Spleen (tissue), 11 donors: ENCODE results near the gene CXorf38. TPM values are rescaled to one million over a fixed set of nuclear protein-coding genes. Genes with fewer than 3 reads are reported as not detected.
"Not testable (repeated sequence)": the region's sequence is repeated elsewhere in the genome, so short reads cannot be mapped to it uniquely, and the experiment has no call there.

Experiments used
- DNase-seq: peaks from one replicate; pipeline ENCODE4 v3.0.0-alpha.2; 2020
- H3K27ac ChIP-seq, 8 donors: fragments of 200-600 bp; sonication (generic) in 7 of 8; 1 replicate in 4 of 8; 2 replicates in 4 of 8; pipeline versions ENCODE4 v1.5.0 to v1.8.0; 2016 to 2021; ENCODE audit warnings: inconsistent platforms in 4 of 8, mild to moderate bottlenecking in 4 of 8, moderate library complexity in 1 of 8
- H3K27me3 ChIP-seq, 7 donors: fragments of 200-600 bp; sonication (generic) in 6 of 7; replicated peaks in 1 of 7; 1 replicate in 4 of 7; 2 replicates in 3 of 7; pipeline versions ENCODE4 v1.5.0 to v1.8.0; 2016 to 2021; ENCODE audit warnings: inconsistent platforms in 3 of 7, mild to moderate bottlenecking in 1 of 7
- H3K36me3 ChIP-seq, 6 donors: fragments of 200-600 bp; sonication (generic) in 5 of 6; 1 replicate in 4 of 6; 2 replicates in 2 of 6; pipeline versions ENCODE4 v1.5.0 to v1.8.0; 2016 to 2021; ENCODE audit warnings: inconsistent platforms in 2 of 6
- H3K4me1 ChIP-seq, 6 donors: fragments of 200-600 bp; sonication (generic) in 5 of 6; 1 replicate in 3 of 6; 2 replicates in 3 of 6; pipeline versions ENCODE4 v1.5.0 to v1.8.0; 2016 to 2021; ENCODE audit warnings: inconsistent platforms in 3 of 6
- H3K4me3 ChIP-seq, 8 donors: fragments of 200-600 bp; sonication (generic) in 7 of 8; 1 replicate in 4 of 8; 2 replicates in 4 of 8; pipeline versions ENCODE4 v1.5.0 to v1.8.0; 2016 to 2021; ENCODE audit warnings: inconsistent platforms in 4 of 8, mild to moderate bottlenecking in 4 of 8, moderate library complexity in 2 of 8
- H3K9me3 ChIP-seq, 8 donors: fragments of 200-600 bp; sonication (generic) in 7 of 8; 1 replicate in 4 of 8; 2 replicates in 4 of 8; pipeline versions ENCODE4 v1.5.0 to v1.8.0; 2016 to 2021; ENCODE audit warnings: inconsistent platforms in 4 of 8
- CTCF ChIP-seq, 11 experiments: fragments of 200-600 bp in 7 of 11; fragments of 450-650 bp in 4 of 11; sonication (generic) in 4 of 11; IDR thresholded peaks in 8 of 11; conservative IDR thresholded peaks in 3 of 11; 1 replicate in 7 of 11; 2 replicates in 4 of 11; pipeline versions ENCODE4 v1.4.0 to v1.8.0; 2016 to 2021; ENCODE audit warnings: antibody characterized with exemption in 11 of 11, inconsistent platforms in 4 of 11, mild to moderate bottlenecking in 1 of 11
- POLR2A ChIP-seq, 3 donors: fragments of 450-650 bp; IDR thresholded peaks; one replicate each; pipeline ENCODE4 v1.5.1; 2017; ENCODE audit warnings: antibody characterized with exemption in 3 of 3, mild to moderate bottlenecking in 1 of 3
- POLR2AphosphoS5 ChIP-seq, 3 donors: sonication (generic); formaldehyde crosslinking; IDR thresholded peaks; one replicate each; pipeline ENCODE4 v1.5.1; 2017; ENCODE audit warnings: antibody characterized with exemption in 3 of 3
- WGBS, 5 donors: extraction: QIAGEN DNeasy Blood & Tissue Kit in 3 of 5; methylation state at CpG; one replicate each; pipeline versions ENCODE4 v1.1.5 to v1.1.7; 2013 to 2018; 5-methylcytosine and 5-hydroxymethylcytosine counted together
- intact Hi-C: fragments of 100-400 bp; cut with DNase I; formaldehyde crosslinking; loops from one replicate; pipeline ENCODE4 v1.15.0; 2023; ENCODE audit warnings: low total_unique reads
- polyA plus RNA-seq, 3 donors: library from polyadenylated mRNA; stranded (reverse); fragments of 200-250 nt; gene quantifications; one replicate each; pipeline ENCODE4 v1.2.1, GENCODE V29; 2013
- total RNA-seq, 7 donors: library from RNA; depleted of rRNA in 3 of 7; stranded (reverse); fragments of >200 nt in 3 of 7; fragmentation: NEBNext Ultra II Directional in 4 of 7; extraction: Animal tissue kit (Norgen Biotek cat#: 25700) in 4 of 7; gene quantifications; one replicate each; pipeline versions ENCODE4 v1.1.0 to v1.2.1, GENCODE V29; 2016 to 2021
- donor health status: healthy with polysubstance abuse.
- donor health status: DM: no; HTN: no; CAD: no; lungs with moderate emphysema.
- donor health status: DM: no; HTN: no; CAD: no.
- donor health status: Bipolar disorder and iron deficiency.
- donor health status: healthy.
- donor health status: DM: no; HTN: no; CAD: no.
- donor health status: DM: yes; HTN: yes; CAD: no.

The CXorf38 gene
- total and polyA plus RNA-seq, 10 donors: 9.4 to 35.1 (median 27.7) TPM

GRCh38 chrX:40612511-40612910 lies 34.9 kb downstream of the CXorf38 start:
- Histone ChIP-seq H3K36me3 (no peaks in the 10 kb centered on the region), H3K27ac (no peak overlapping the region), H3K27me3 (no peaks in the 10 kb centered on the region), H3K4me1 (no peaks in the 10 kb centered on the region), H3K9me3 (no peaks in the 10 kb centered on the region), H3K4me3 (no peak overlapping the region)
- 57 to 66% (median 63%) methylated on average over 4 of the region's 4 CpGs for WGBS, 5 donors
- no peak for DNase-seq
- no peak for TF ChIP-seq CTCF (IDR thresholded peaks at IDR 0.05 in 8 of 11, conservative IDR thresholded peaks at IDR 0.05 in 3 of 11)
- no peak for TF ChIP-seq POLR2A (IDR thresholded peaks at IDR 0.05)
- TF ChIP-seq POLR2AphosphoS5 (IDR thresholded peaks at IDR 0.05): no peak
- intact Hi-C loops: no loop called here

DNA sequence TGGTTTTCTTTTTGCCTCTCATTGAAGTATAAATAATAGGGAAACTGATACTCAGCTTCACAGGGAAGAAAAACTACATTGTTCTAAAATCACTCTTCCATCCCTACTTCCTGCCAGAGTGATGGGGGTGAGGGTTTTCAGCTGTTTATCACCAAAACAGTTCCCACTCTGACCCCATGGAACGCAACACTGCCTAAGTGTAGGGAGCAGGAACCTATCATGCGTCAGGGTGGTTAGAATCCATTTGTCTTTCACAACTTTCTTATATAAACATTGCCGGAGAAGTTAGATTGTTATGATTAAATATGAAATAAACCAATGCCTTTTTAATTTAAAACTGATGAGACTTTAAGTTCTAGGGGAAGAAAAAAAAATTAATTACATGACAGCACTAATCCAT lies 40.0 kb downstream of the CXorf38 start:
- no peak overlapping the region for H3K4me3 ChIP-seq
- intact Hi-C loops: no loop called here
- peaks cover 0 to 29% (median 7%) of the 10 kb centered on the region in 6 donors for H3K36me3 ChIP-seq
- H3K27ac ChIP-seq: no peak overlapping the region
- peaks cover 0 to 4% (median 0%) of the 10 kb centered on the region in 7 donors for H3K27me3 ChIP-seq
- no peak for DNase-seq
- WGBS, 5 donors: 69 to 89% (median 82%) methylated on average over 3 of the region's 3 CpGs
- no peaks in the 10 kb centered on the region for H3K9me3 ChIP-seq
- no peaks in the 10 kb centered on the region for H3K4me1 ChIP-seq
- TF ChIP-seq POLR2A (IDR thresholded peaks at IDR 0.05) (no peak), POLR2AphosphoS5 (IDR thresholded peaks at IDR 0.05) (no peak), CTCF (IDR thresholded peaks at IDR 0.05 in 8 of 11, conservative IDR thresholded peaks at IDR 0.05 in 3 of 11) (no peak)

DNA sequence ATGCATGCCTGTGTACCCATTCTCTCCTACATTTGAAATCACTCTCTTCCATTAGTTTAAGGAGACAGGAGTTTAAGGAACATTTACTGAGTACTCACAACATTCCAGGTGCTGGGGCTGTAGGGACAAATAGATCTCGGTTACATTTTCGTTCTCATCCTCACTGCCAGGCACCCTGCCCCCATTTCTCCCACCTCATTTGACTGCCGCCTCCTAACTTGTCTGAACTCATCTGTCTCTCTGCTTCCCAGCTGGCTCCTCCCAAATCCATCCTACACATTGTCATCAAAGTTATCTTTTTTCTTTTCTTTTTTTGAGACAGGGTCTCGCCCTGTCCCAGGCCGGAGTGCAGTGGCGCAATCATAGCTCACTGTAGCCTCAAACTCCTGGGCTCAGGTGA lies 43.9 kb downstream of the CXorf38 start:
- Histone ChIP-seq H3K4me3 (no peak overlapping the region), H3K27me3 (peaks cover 0 to 4% (median 0%) of the 10 kb centered on the region in 7 donors), H3K9me3 (no peaks in the 10 kb centered on the region), H3K4me1 (no peaks in the 10 kb centered on the region), H3K36me3 (peaks cover 0 to 69% (median 24%) of the 10 kb centered on the region in 6 donors), H3K27ac (no peak overlapping the region)
- TF ChIP-seq CTCF (IDR thresholded peaks at IDR 0.05 in 8 of 11, conservative IDR thresholded peaks at IDR 0.05 in 3 of 11) (no peak), POLR2AphosphoS5 (IDR thresholded peaks at IDR 0.05) (no peak), POLR2A (IDR thresholded peaks at IDR 0.05) (no peak)
- DNase-seq: no peak
- WGBS, 5 donors: 89 to 99% (median 94%) methylated on average over 6 of the region's 6 CpGs
- intact Hi-C loops: no loop called here

DNA sequence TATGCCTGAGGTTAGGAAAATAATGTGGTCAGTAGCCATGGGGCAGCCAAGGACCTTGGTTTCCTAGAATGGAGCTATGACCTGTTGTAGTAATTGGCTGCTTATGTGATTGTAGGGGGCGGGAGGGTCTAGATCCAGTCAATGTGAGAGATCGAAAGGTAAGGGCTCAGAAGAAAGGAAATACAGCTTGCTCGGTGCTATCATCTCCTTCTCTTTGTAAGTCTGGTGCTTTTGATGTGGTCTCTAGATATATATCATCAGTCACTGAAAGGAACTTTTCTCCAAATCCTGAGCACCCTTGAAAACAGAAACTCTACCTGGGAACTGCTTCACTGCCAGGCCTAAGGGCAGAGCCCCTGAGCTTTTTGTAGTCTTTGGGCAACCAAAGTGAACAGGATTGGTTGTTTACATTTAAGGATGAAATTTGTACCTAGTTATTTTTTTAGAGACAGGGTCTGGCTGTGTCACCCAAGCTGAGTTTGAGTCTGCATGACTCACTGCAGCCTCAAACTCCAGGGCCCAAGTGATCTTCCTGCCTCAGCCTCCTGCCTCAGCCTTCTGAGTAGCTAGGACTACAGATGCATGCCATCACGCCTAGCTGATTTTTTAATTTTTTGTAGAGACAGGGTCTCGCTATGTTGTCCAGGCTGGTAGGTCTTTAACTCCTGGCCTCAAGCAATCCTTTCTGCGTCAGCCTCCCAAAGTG lies 57.6 kb downstream of the CXorf38 start:
- H3K27ac ChIP-seq, H3K4me1 ChIP-seq, H3K9me3 ChIP-seq, H3K4me3 ChIP-seq, intact Hi-C loops, DNase-seq, H3K27me3 ChIP-seq: not testable (repeated sequence)
- peaks cover 0 to 59% (median 23%) of the 10 kb centered on the region in 6 donors for H3K36me3 ChIP-seq
- WGBS, 5 donors: 78 to 89% (median 83%) methylated on average over 5 to 6 of the region's 6 CpGs

- H3K27me3 ChIP-seq, H3K9me3 ChIP-seq, H3K27ac ChIP-seq, DNase-seq, intact Hi-C loops, H3K4me3 ChIP-seq: not testable (repeated sequence)
- 69 to 93% (median 70%) methylated on average over 1 of the region's 1 CpG for WGBS, 5 donors
- Histone ChIP-seq H3K36me3 (peaks cover 0 to 38% (median 16%) of the 10 kb centered on the region in 6 donors), H3K4me1 (peaks cover 0 to 15% (median 1%) of the 10 kb centered on the region in 6 donors)
These were observed 59.7 kb downstream of the CXorf38 start for GRCh38 chrX:40587623-40588022.
